Measurements from ENCODE around the gene AIFM1. TPM values are rescaled to one million over a fixed set of nuclear protein-coding genes. Genes with fewer than 3 reads are reported as not detected.

Gene AIFM1
- total and polyA plus RNA-seq, 4 donors, result 14.4 to 35.8 (median 31.2) TPM

- no peak for DNase-seq
- H3K27me3 ChIP-seq (ENCODE audit: control insufficient read depth in 3 of 3, insufficient read depth in 3 of 3, low read length in 2 of 3), result no peaks in the 10 kb centered on the region
- TF ChIP-seq CTCF (IDR thresholded peaks at IDR 0.05; ENCODE audit: control extremely low read depth, extremely low read depth), result no peak
- no peak overlapping the region for H3K4me3 ChIP-seq
- H3K4me1 ChIP-seq (ENCODE audit: control insufficient read depth in 5 of 5, insufficient read depth in 5 of 5, low read length in 5 of 5), result peaks cover 0 to 12% (median 7%) of the 10 kb centered on the region in 5 donors
- H3K27ac ChIP-seq (ENCODE audit: low read depth in 1 of 2, low read length in 1 of 2), result peak overlapping the region in 1 of 2 donors; percentile 24
- WGBS, 2 donors, result 70 to 93% methylated on average over 3 of the region's 3 CpGs
- no peak overlapping the region for H3K9ac ChIP-seq (ENCODE audit: insufficient read depth in 1 of 2, low read length in 2 of 2)
- H3K9me3 ChIP-seq (ENCODE audit: control insufficient read depth in 4 of 4, insufficient read depth in 3 of 4, low read length in 3 of 4), result no peaks in the 10 kb centered on the region
- no peaks in the 10 kb centered on the region for H3K36me3 ChIP-seq (ENCODE audit: control insufficient read depth in 4 of 4, insufficient read depth in 4 of 4, low read length in 4 of 4)
- ATAC-seq (ENCODE audit: insufficient read depth, low FRiP score), result no peak
These were observed 62.0 kb downstream of the AIFM1 start for GRCh38 chrX:130103605-130104004.

DNA sequence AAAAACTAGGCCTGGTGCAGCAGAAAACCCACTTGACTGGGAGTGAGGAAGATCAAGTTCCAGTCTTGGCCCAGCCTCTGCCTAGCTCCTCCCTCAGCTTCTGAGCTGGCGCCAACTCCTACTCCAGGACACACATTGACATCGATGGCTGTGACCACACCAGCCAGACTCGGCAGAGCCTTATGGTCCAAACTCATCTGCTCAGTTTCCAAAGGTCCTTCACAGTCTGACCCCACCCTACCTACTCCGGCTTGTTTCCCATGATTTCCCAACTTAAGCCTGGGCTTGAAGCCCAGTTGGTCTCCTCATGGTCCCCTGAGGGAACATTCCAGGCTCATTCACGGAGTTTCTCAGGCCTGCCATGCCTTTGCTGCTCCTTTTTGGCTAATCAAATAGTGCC lies 65.5 kb downstream of the AIFM1 start:
- H3K4me3 ChIP-seq, result no peak overlapping the region
- no peak overlapping the region for H3K9ac ChIP-seq (ENCODE audit: insufficient read depth in 1 of 2, low read length in 2 of 2)
- H3K36me3 ChIP-seq (ENCODE audit: control insufficient read depth in 4 of 4, insufficient read depth in 4 of 4, low read length in 4 of 4), result no peaks in the 10 kb centered on the region
- DNase-seq (no peak), ATAC-seq (ENCODE audit: insufficient read depth, low FRiP score) (no peak)
- no peak for TF ChIP-seq CTCF (IDR thresholded peaks at IDR 0.05; ENCODE audit: control extremely low read depth, extremely low read depth)
- WGBS, 2 donors, result 49 to 59% methylated on average over 4 to 5 of the region's 5 CpGs
- H3K9me3 ChIP-seq (ENCODE audit: control insufficient read depth in 4 of 4, insufficient read depth in 3 of 4, low read length in 3 of 4), result no peaks in the 10 kb centered on the region
- H3K4me1 ChIP-seq (ENCODE audit: control insufficient read depth in 5 of 5, insufficient read depth in 5 of 5, low read length in 5 of 5), result peaks cover 0 to 18% (median 7%) of the 10 kb centered on the region in 5 donors
- peak overlapping the region in 1 of 2 donors; percentile 29 for H3K27ac ChIP-seq (ENCODE audit: low read depth in 1 of 2, low read length in 1 of 2)
- no peaks in the 10 kb centered on the region for H3K27me3 ChIP-seq (ENCODE audit: control insufficient read depth in 3 of 3, insufficient read depth in 3 of 3, low read length in 2 of 3)

GRCh38 chrX:130098210-130098552 lies 67.5 kb downstream of the AIFM1 start:
- H3K4me3 ChIP-seq, result no peak overlapping the region
- H3K4me1 ChIP-seq (ENCODE audit: control insufficient read depth in 5 of 5, insufficient read depth in 5 of 5, low read length in 5 of 5), result peaks cover 0 to 15% (median 6%) of the 10 kb centered on the region in 5 donors
- H3K9ac ChIP-seq (ENCODE audit: insufficient read depth in 1 of 2, low read length in 2 of 2), result no peak overlapping the region
- DNase-seq (no peak), ATAC-seq (ENCODE audit: insufficient read depth, low FRiP score) (no peak)
- WGBS, 2 donors, result 34 to 45% methylated on average over 5 of the region's 5 CpGs
- no peaks in the 10 kb centered on the region for H3K27me3 ChIP-seq (ENCODE audit: control insufficient read depth in 3 of 3, insufficient read depth in 3 of 3, low read length in 2 of 3)
- H3K36me3 ChIP-seq (ENCODE audit: control insufficient read depth in 4 of 4, insufficient read depth in 4 of 4, low read length in 4 of 4), result no peaks in the 10 kb centered on the region
- TF ChIP-seq CTCF (IDR thresholded peaks at IDR 0.05; ENCODE audit: control extremely low read depth, extremely low read depth), result no peak
- H3K27ac ChIP-seq (ENCODE audit: low read depth in 1 of 2, low read length in 1 of 2), result peak overlapping the region in 1 of 2 donors; percentile 23
- H3K9me3 ChIP-seq (ENCODE audit: control insufficient read depth in 4 of 4, insufficient read depth in 3 of 4, low read length in 3 of 4), result no peaks in the 10 kb centered on the region

All from lung (tissue), 12 donors.